Measurements from ENCODE around the gene NAV2.

Gene NAV2

GRCh38 chr11:20095189-20095588 lies 382.6 kb downstream of the NAV2 start:
- TF ChIP-seq CTCF (conservative IDR thresholded peaks at IDR 0.05; ENCODE audit: low read depth, low read length): no peak
- H3K4me3 ChIP-seq (ENCODE audit: low read length): no peak overlapping the region
- no peak for DNase-seq (ENCODE audit: low read depth)

GRCh38 chr11:20097319-20098221 lies 384.9 kb downstream of the NAV2 start:
- H3K4me3 ChIP-seq (ENCODE audit: low read length): no peak overlapping the region
- no peak for DNase-seq (ENCODE audit: low read depth)
- TF ChIP-seq CTCF (conservative IDR thresholded peaks at IDR 0.05; ENCODE audit: low read depth, low read length): no peak

GRCh38 chr11:20099527-20099926 lies 386.9 kb downstream of the NAV2 start:
- no peak for TF ChIP-seq CTCF (conservative IDR thresholded peaks at IDR 0.05; ENCODE audit: low read depth, low read length)
- DNase-seq (ENCODE audit: low read depth): no peak
- no peak overlapping the region for H3K4me3 ChIP-seq (ENCODE audit: low read length)

GRCh38 chr11:20102397-20102796 lies 389.8 kb downstream of the NAV2 start:
- H3K4me3 ChIP-seq (ENCODE audit: low read length): no peak overlapping the region
- DNase-seq (ENCODE audit: low read depth): no peak
- no peak for TF ChIP-seq CTCF (conservative IDR thresholded peaks at IDR 0.05; ENCODE audit: low read depth, low read length)

- no peak for TF ChIP-seq CTCF (conservative IDR thresholded peaks at IDR 0.05; ENCODE audit: low read depth, low read length)
- DNase-seq (ENCODE audit: low read depth): no peak
- H3K4me3 ChIP-seq (ENCODE audit: low read length): no peak overlapping the region
Observed at GRCh38 chr11:20103281-20103680, 390.6 kb downstream of the NAV2 start.

- DNase-seq (ENCODE audit: low read depth): no peak
- H3K4me3 ChIP-seq (ENCODE audit: low read length): no peak overlapping the region
- TF ChIP-seq CTCF (conservative IDR thresholded peaks at IDR 0.05; ENCODE audit: low read depth, low read length): no peak
Observed at GRCh38 chr11:20105427-20105826, 392.8 kb downstream of the NAV2 start.
